Measurements from ENCODE around the gene APBA2. TPM values are rescaled to one million over a fixed set of nuclear protein-coding genes. Genes with fewer than 3 reads are reported as not detected.

The APBA2 gene
- total RNA-seq, 4 donors from 2014 or later, result 1.1 to 2.4 (median 1.3) TPM

DNA sequence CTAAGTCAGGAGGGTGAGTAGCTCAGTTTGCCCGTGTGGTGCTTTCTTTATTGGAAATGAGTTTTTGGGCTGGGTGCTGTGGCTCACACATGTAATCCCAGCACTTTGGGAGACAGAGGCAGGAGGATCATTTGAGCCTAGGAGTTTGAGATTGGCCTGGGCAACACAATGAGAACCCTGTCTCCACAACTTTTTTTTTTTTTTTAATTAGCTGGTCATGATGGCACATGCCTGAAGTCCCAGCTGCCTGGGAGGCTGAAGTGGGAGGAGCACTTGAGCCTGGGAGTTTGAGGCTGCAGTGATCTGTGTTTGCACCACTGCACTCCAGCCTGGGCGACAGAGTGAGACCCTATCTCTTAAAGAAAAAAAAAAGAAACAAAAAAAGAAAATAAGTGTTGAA, 208.9 kb downstream of the APBA2 start:
- TF ChIP-seq, protein P1, sequence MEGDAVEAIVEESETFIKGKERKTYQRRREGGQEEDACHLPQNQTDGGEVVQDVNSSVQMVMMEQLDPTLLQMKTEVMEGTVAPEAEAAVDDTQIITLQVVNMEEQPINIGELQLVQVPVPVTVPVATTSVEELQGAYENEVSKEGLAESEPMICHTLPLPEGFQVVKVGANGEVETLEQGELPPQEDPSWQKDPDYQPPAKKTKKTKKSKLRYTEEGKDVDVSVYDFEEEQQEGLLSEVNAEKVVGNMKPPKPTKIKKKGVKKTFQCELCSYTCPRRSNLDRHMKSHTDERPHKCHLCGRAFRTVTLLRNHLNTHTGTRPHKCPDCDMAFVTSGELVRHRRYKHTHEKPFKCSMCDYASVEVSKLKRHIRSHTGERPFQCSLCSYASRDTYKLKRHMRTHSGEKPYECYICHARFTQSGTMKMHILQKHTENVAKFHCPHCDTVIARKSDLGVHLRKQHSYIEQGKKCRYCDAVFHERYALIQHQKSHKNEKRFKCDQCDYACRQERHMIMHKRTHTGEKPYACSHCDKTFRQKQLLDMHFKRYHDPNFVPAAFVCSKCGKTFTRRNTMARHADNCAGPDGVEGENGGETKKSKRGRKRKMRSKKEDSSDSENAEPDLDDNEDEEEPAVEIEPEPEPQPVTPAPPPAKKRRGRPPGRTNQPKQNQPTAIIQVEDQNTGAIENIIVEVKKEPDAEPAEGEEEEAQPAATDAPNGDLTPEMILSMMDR (IDR thresholded peaks at IDR 0.05; ENCODE audit: low read depth), result no peak

GRCh38 chr15:29095746-29096145, 210.0 kb downstream of the APBA2 start:
- TF ChIP-seq, protein P1 (IDR thresholded peaks at IDR 0.05; ENCODE audit: low read depth), result no peak

DNA sequence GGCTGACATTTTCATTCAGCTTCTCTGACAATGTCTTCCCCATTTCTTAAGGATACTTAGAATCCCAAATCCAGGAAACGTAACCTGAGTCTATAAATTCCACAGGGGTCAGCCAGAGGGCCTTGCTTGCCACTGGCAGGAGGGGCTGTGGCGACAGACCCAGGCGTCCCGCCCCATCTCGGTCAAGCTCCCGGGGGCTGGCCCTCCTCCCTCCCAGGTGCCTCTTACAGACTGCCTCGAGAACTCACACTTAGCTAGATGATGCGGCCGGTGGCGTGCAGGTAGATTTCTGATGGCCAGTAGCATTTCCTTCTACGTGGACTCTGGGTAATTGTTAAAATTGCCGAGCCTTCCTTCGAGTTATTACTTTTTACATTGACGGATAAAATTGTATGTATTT, 211.4 kb downstream of the APBA2 start:
- TF ChIP-seq, protein P1 (IDR thresholded peaks at IDR 0.05; ENCODE audit: low read depth), result no peak

DNA sequence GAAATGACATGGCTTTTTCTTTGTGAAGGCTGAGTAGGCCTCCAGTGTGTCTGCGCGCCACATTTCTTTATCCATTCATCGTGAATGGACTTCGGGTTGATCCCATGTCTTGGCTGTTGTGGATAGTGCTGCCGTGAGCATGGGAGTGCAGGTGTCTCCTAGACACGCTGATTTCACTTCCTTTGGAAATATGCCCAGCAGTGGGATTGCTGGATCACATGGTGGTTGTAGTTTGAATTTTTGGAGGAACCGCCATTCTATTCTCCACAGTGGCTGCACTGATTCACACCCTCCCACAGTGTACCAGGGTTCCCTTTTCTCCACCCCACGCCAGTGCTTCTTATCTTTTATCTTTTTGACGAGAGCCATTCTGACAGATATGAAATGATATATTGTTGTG, 212.2 kb downstream of the APBA2 start:
- TF ChIP-seq, protein P1 (IDR thresholded peaks at IDR 0.05; ENCODE audit: low read depth), result no peak

- TF ChIP-seq, protein P1 (IDR thresholded peaks at IDR 0.05; ENCODE audit: low read depth), result no peak
Measured at GRCh38 chr15:29098652-29099051, 212.9 kb downstream of the APBA2 start.

- TF ChIP-seq, protein P1 (IDR thresholded peaks at IDR 0.05; ENCODE audit: low read depth), result no peak
Measured at GRCh38 chr15:29099131-29099880, 213.5 kb downstream of the APBA2 start.

DNA sequence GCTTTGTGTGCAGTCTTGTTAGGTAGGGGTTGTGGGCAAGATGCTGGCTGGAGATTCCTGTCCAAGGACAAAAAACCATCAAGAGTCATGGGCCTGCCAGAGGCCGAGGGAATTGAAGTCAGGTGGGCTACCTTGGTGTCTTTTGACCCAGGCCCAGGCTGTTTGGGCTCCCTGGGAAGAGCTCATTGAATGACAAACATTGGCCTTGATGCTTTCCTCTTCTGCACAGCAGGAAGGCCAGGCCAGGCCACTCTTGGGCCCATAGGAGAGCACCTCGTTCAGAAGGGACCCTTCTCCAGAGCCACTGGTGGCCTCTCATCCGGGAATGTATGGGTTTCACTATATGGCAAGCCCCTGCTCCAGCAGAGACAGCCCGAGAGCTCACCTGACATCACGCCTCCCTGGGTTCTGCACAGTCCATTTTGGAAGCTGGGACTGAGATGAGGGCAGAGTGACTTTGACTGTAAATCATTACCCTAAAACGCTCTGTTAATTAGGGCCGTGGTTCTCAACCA, 214.8 kb downstream of the APBA2 start:
- TF ChIP-seq, protein P1 (IDR thresholded peaks at IDR 0.05; ENCODE audit: low read depth), result no peak

Measured in subcutaneous adipose tissue (tissue), 4 donors.